BLaER1 treated with 17β-estradiol and CSF1 and Interleukin-3, amounts not matched to agents 10 nM and 100 nM (cell line): ENCODE results near the gene TINAGL1.

ENCODE experiments used
- H3K27ac ChIP-seq, 11 experiments: shearing (Covaris generic); formaldehyde crosslinking; 2 replicates each; pipeline ENCODE4 v1.8.1; 2022
- H3K27me3 ChIP-seq, 11 experiments: shearing (Covaris generic); formaldehyde crosslinking; 2 replicates each; pipeline ENCODE4 v1.8.1; 2022
- H3K36me3 ChIP-seq, 11 experiments: shearing (Covaris generic); formaldehyde crosslinking; 2 replicates each; pipeline ENCODE4 v1.8.1; 2022
- H3K4me1 ChIP-seq, 10 experiments: shearing (Covaris generic); formaldehyde crosslinking; 2 replicates each; pipeline ENCODE4 v1.8.1; 2022
- H3K4me2 ChIP-seq, 11 experiments: shearing (Covaris generic); formaldehyde crosslinking; 2 replicates each; pipeline ENCODE4 v1.8.1; 2022
- H3K4me3 ChIP-seq, 10 experiments: shearing (Covaris generic); formaldehyde crosslinking; 2 replicates each; pipeline ENCODE4 v1.8.1; 2022
- H3K9ac ChIP-seq, 11 experiments: shearing (Covaris generic); formaldehyde crosslinking; 2 replicates each; pipeline ENCODE4 v1.8.1; 2022
- H3K9me3 ChIP-seq, 11 experiments: shearing (Covaris generic); formaldehyde crosslinking; replicated peaks in 1 of 11; 2 replicates each; pipeline ENCODE4 v1.8.1; 2022
- H4K20me1 ChIP-seq, 11 experiments: shearing (Covaris generic); formaldehyde crosslinking; 2 replicates each; pipeline ENCODE4 v1.8.1; 2022
- Cebpa-rat ChIP-seq, 11 experiments: shearing (Covaris generic); IDR thresholded peaks; 2 replicates each; pipeline ENCODE4 v1.8.1; 2022

Gene TINAGL1

DNA sequence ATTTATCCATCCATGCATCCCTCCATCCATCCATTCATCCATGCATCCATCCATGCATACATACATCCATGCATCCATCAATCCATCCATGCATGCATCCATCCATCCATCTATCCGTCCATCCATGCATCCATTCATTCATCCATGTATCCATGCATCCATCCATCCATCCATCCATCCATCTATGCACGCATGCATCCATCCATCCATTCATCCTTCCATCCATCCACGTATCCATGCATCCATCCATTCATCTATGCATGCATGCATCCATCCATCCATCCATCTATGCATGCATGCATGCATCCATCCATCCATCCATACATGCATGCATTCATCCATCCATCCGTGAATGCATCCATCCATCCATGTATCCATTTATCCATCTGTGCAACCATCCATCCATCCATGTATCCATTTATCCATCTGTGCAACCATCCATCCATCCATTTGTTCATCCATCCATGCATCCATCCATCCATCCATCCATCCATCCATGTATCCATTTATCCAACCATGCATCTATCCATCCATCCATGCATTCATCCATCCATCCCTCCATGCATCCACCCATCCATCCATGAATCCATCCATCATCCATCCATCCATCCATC, 30.3 kb upstream of the TINAGL1 start:
- Histone ChIP-seq H3K9me3 (peaks cover 24 to 34% (median 25%) of the 10 kb centered on the region in 11 experiments), H3K27ac (no peak overlapping the region), H3K36me3 (peaks cover 0 to 9% (median 0%) of the 10 kb centered on the region in 11 experiments; a peak in 6 of 22 replicates), H3K4me3 (no peak overlapping the region), H3K27me3 (no peaks in the 10 kb centered on the region), H4K20me1 (no peaks in the 10 kb centered on the region), H3K9ac (no peak overlapping the region), H3K4me2 (no peak overlapping the region), H3K4me1 (peaks cover 19 to 28% (median 24%) of the 10 kb centered on the region in 10 experiments)
- no peak for TF ChIP-seq Cebpa-rat (IDR thresholded peaks at IDR 0.05)

DNA sequence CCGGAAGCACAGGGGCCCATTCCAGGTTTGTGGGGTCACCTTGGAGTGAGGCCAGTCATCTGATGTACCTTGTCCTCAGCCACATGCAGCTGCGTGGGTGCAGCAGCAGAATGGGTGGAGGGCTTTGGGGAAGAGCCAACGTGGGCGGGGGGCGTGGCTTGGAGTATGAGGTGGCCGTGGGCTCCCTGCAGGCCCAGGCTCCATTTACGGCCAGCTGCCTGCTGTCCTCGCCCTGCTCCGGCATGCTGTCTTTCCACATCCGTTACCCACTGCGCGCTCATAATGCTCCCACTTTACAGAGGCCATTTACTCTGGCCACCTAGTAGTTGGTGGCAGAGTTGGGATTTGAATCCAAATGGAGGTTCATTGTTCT, 27.8 kb upstream of the TINAGL1 start:
- Histone ChIP-seq H3K27ac (peak overlapping the region in 1 of 11 experiments; percentile 29; a peak in 1 of 22 replicates), H3K27me3 (no peaks in the 10 kb centered on the region), H4K20me1 (no peaks in the 10 kb centered on the region), H3K9me3 (peaks cover 0 to 9% (median under 1%) of the 10 kb centered on the region in 11 experiments; a peak in 11 of 22 replicates), H3K4me2 (peak overlapping the region; percentile 36 to 89 (median 62)), H3K36me3 (no peaks in the 10 kb centered on the region; a peak in 1 of 22 replicates), H3K4me1 (peaks cover 19 to 28% (median 24%) of the 10 kb centered on the region in 10 experiments), H3K4me3 (no peak overlapping the region), H3K9ac (no peak overlapping the region)
- no peak for TF ChIP-seq Cebpa-rat (IDR thresholded peaks at IDR 0.05)

DNA sequence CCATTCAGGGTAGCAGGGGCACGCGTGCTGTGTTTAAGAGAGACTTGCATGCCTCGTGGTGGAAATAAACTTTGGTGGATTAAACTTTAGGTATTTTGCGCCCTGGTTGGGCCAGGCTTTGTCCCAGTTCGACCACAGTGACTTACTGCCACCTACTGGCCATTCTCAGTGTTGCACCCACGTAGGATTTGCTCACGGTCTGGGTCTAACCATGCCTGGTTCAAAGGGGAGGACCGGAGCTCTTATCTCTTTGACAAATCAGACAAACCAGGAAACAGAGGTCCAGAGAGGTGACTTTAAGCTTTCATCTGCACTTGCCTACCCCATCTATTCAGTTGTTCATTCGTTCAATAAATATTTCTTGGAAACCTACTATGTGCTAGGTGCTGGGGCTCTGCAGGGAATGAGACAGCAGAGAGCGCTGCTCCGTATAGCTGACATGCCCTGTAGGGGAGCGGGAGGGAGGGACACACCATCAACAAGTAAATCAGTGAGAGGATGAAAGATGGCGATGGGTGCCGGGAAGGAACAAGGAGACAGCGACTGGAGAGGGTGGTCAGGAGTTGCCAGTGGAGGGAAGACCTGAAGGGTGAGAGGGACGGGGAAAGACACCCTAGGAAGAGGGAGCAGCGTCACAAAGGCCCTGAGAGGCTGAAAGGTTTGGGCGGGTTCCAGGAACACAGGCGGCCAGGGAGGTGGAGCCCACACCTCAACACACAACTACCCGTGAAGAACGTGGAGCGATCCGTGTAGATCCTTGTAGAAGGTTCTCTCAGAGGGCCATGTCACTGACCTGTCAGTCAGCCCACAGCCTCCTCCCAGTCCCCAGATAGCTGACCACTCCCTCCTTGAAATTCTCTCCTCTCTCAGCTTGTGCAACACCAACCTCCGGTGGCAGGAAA, 27.2 kb upstream of the TINAGL1 start:
- TF ChIP-seq Cebpa-rat (IDR thresholded peaks at IDR 0.05), result no peak
- Histone ChIP-seq H3K4me2 (peak overlapping the region; percentile 55 to 89 (median 72)), H3K27me3 (no peaks in the 10 kb centered on the region), H4K20me1 (no peaks in the 10 kb centered on the region), H3K4me3 (peak overlapping the region in 5 of 10 experiments; percentile 2 to 58 (median 29); a peak in 7 of 20 replicates), H3K9ac (peak overlapping the region in 10 of 11 experiments; percentile 7 to 58 (median 32); a peak in 17 of 22 replicates), H3K9me3 (peaks cover 0 to 3% (median 0%) of the 10 kb centered on the region in 11 experiments; a peak in 4 of 22 replicates), H3K36me3 (no peaks in the 10 kb centered on the region; a peak in 1 of 22 replicates), H3K27ac (peak overlapping the region in 9 of 11 experiments; percentile 3 to 66 (median 43); a peak in 11 of 22 replicates), H3K4me1 (peaks cover 19 to 35% (median 28%) of the 10 kb centered on the region in 10 experiments)

GRCh38 chr1:31549809-31550620, 26.3 kb upstream of the TINAGL1 start:
- Histone ChIP-seq H3K27ac (peak overlapping the region in 6 of 11 experiments; percentile 3 to 66 (median 42); a peak in 7 of 22 replicates), H3K4me2 (peak overlapping the region; percentile 55 to 89 (median 72)), H3K27me3 (no peaks in the 10 kb centered on the region), H4K20me1 (no peaks in the 10 kb centered on the region), H3K9me3 (no peaks in the 10 kb centered on the region), H3K36me3 (no peaks in the 10 kb centered on the region), H3K4me1 (peaks cover 23 to 42% (median 34%) of the 10 kb centered on the region in 10 experiments), H3K4me3 (peak overlapping the region in 3 of 10 experiments; percentile 29 to 58 (median 46); a peak in 4 of 20 replicates), H3K9ac (peak overlapping the region in 5 of 11 experiments; percentile 28 to 58 (median 40); a peak in 6 of 22 replicates)
- no peak for TF ChIP-seq Cebpa-rat (IDR thresholded peaks at IDR 0.05)

- H4K20me1 ChIP-seq, result no peaks in the 10 kb centered on the region
- no peak for TF ChIP-seq Cebpa-rat (IDR thresholded peaks at IDR 0.05)
- no peaks in the 10 kb centered on the region for H3K27me3 ChIP-seq
- no peak overlapping the region for H3K4me2 ChIP-seq
- H3K9me3 ChIP-seq, result no peaks in the 10 kb centered on the region
- no peak overlapping the region for H3K9ac ChIP-seq
- peaks cover 23 to 42% (median 34%) of the 10 kb centered on the region in 10 experiments for H3K4me1 ChIP-seq
- no peak overlapping the region for H3K27ac ChIP-seq
- H3K36me3 ChIP-seq, result no peaks in the 10 kb centered on the region
- no peak overlapping the region for H3K4me3 ChIP-seq
Observed at GRCh38 chr1:31551208-31551607, 25.1 kb upstream of the TINAGL1 start.

- no peak overlapping the region for H3K4me2 ChIP-seq
- H3K9me3 ChIP-seq, result no peaks in the 10 kb centered on the region
- TF ChIP-seq Cebpa-rat (IDR thresholded peaks at IDR 0.05), result no peak
- no peak overlapping the region for H3K27ac ChIP-seq
- no peaks in the 10 kb centered on the region for H3K27me3 ChIP-seq
- H3K4me1 ChIP-seq, result peaks cover 23 to 42% (median 34%) of the 10 kb centered on the region in 10 experiments
- no peak overlapping the region for H3K4me3 ChIP-seq
- no peaks in the 10 kb centered on the region for H3K36me3 ChIP-seq
- no peak overlapping the region for H3K9ac ChIP-seq
- H4K20me1 ChIP-seq, result no peaks in the 10 kb centered on the region
Observed at GRCh38 chr1:31552489-31552888, 23.8 kb upstream of the TINAGL1 start.

GRCh38 chr1:31556481-31557006, 19.8 kb upstream of the TINAGL1 start:
- Histone ChIP-seq H3K9ac (no peak overlapping the region), H3K4me2 (no peak overlapping the region), H3K27me3 (no peaks in the 10 kb centered on the region), H3K36me3 (no peaks in the 10 kb centered on the region), H4K20me1 (no peaks in the 10 kb centered on the region), H3K27ac (no peak overlapping the region), H3K4me3 (no peak overlapping the region), H3K4me1 (peaks cover 0 to 17% (median 10%) of the 10 kb centered on the region in 10 experiments; a peak in 14 of 20 replicates), H3K9me3 (peaks cover 5 to 17% (median 10%) of the 10 kb centered on the region in 11 experiments; a peak in 16 of 22 replicates)
- TF ChIP-seq Cebpa-rat (IDR thresholded peaks at IDR 0.05), result no peak

DNA sequence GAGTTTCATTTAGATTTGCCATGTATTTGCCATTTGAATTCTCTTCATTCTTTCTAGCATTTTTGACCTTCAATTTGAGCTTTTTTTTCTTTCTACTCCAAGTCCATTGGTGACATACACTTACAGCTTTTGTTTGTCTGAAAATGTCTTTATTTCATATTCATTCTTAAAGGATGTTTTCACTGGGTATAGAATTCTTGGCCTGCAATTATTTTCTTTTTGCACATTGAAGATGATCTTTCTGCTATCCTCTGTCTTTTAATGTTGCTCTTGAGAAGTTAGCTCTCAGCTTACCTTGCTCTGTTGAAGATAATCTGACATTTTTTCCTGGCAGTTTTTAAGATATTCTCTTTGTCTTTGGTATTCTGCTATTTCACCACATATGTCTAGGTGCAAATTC, 16.6 kb upstream of the TINAGL1 start:
- H3K4me3 ChIP-seq, result no peak overlapping the region
- no peak for TF ChIP-seq Cebpa-rat (IDR thresholded peaks at IDR 0.05)
- H4K20me1 ChIP-seq, result no peaks in the 10 kb centered on the region
- peaks cover 5 to 17% (median 10%) of the 10 kb centered on the region in 11 experiments; a peak in 16 of 22 replicates for H3K9me3 ChIP-seq
- no peak overlapping the region for H3K4me2 ChIP-seq
- no peaks in the 10 kb centered on the region for H3K27me3 ChIP-seq
- H3K9ac ChIP-seq, result no peak overlapping the region
- H3K36me3 ChIP-seq, result no peaks in the 10 kb centered on the region
- H3K4me1 ChIP-seq, result peaks cover 2 to 10% (median 5%) of the 10 kb centered on the region in 10 experiments; a peak in 15 of 20 replicates
- no peak overlapping the region for H3K27ac ChIP-seq
